Endometrial microvascular endothelial cells (primary cell): ENCODE results near the gene WDR47. TPM values are rescaled to one million over a fixed set of nuclear protein-coding genes. Genes with fewer than 3 reads are reported as not detected.
"Not testable (repeated sequence)": the region's sequence is repeated elsewhere in the genome, so short reads cannot be mapped to it uniquely, and the experiment has no call there.

Experiments
- in situ Hi-C: cut with HindIII; loops from 2 replicates; pipeline ENCODE4 v1.10.0; 2017; ENCODE audit warnings: low sequenced_read_pairs, low pct_unique_long_range_greater_than_20kb; ENCODE audit errors: inconsistent ontology term
- total RNA-seq: library from RNA; depleted of rRNA; stranded (reverse); fragments of >200 nt; gene quantifications from one replicate; pipeline ENCODE4 v1.2.3, GENCODE V29; 2015; ENCODE audit errors: inconsistent ontology term

The WDR47 gene
- total RNA-seq, 1 donor from 2014 or later = 16.1 TPM

GRCh38 chr1:109059026-109059425 is 17.1 kb upstream of the WDR47 start:
- in situ Hi-C loops = no loop called here

DNA sequence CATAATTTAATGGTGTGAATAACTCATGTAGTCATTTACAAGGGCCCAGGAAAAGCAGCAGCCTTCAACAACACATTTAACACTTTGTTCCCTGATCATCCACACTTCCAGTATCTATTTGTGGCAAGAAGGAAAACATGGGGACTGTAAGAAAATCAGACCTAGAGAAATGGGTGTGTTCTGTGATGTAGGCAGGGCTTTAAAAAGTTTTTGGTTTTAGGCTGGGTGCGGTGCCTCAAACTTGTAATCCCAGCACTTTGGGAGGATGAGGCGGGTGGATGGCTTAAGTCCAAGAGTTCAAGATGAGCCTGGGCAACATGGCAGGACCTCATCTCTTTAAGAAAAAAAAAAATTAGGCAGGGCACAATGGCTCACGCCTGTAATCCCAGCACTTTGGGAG is 14.2 kb upstream of the WDR47 start:
- in situ Hi-C loops = no loop called here

- in situ Hi-C loops = not testable (repeated sequence)
These were observed 10.2 kb upstream of the WDR47 start for GRCh38 chr1:109052145-109052544.

DNA sequence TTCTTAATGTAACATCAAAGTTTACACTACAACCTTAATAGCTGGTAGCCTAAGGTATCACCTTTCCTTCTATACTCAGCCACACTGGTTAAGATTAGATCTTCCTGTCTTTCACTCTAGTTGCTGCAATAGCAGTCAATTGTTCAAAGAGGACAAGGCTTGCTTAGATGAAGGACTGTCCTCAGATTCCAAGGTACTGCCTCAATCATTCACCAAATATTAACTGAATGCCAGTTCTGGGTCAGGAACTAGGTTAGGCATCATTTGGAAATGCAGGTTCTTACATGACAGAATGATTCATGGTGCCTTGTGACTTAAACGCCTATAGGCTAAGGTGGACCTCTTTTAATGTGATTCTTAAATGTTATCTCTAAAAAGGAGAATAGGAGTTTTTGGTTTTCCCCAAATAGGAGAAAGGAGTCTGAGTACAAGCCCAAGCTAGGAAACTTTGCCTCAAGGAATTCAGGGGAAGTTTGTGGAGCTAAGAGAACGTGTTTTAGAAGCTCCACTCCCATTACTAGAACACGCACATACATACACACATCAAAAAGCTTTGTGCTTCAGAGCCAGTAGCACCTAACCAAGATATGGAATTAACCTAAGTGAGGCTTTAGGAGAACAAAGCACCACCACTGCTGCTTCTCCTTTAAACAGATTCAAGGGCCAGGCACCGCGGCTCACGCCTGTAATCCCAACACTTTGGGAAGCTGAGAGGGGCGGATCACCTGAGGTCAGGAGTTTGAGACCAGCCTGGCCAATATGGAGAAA is 8.5 kb upstream of the WDR47 start:
- in situ Hi-C loops = no loop called here

- in situ Hi-C loops = no loop called here
These were observed 6.4 kb upstream of the WDR47 start for GRCh38 chr1:109048335-109048734.

- in situ Hi-C loops = no loop called here
These were observed 5.4 kb upstream of the WDR47 start for GRCh38 chr1:109047339-109047738.

DNA sequence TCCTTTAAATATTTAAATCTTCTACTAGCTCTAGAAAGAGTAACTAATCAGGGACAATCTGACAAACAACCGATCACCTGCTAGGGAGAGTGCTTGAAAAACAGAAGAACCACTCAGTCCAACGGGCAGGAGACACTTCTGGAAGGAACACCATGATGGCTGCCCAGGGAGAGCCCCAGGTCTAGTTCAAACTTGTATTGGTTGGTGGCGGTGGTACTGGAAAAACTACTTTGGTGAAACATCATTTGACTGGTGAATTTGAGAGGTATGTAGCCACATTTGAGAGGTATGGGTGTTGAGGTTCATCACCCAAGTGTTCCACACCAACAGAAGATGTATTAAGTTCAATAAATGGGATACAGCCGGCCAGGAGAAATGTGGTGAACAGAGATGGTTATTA is 4.8 kb upstream of the WDR47 start:
- in situ Hi-C loops = no loop called here

- in situ Hi-C loops = no loop called here
These were observed 3.7 kb upstream of the WDR47 start for GRCh38 chr1:109045595-109045994.

DNA sequence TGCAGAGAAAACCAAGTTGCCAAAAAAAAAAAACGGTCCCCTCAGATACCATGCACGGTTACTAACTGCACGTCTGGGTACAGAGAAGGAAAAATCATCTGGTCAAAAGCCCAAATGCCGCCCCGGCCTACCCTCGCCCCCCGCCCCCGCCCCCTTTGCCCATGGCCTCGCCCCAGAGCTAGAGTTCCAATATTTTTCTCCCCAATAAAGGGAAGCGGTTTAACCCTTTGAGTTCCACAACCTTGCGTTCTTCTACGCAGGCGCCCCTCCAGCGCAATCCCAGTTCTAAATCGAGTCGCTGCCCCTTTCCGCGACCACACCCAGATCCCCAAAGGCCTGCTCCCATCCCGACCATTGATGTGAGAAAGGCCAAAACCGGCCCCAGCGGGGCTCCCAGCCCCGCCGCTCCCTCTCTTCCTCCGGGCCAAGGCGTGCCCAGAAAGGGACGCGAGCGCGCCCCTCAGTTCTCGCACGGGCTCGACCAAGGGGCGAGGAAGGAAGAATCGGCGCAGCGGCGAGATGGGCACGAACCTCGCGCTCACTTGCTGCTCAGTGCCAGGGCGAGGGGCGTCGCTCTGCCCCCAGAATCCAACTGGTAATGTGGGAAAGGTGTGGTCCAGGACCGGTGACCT is 797 bp downstream of the WDR47 start:
- in situ Hi-C loops = no loop called here

DNA sequence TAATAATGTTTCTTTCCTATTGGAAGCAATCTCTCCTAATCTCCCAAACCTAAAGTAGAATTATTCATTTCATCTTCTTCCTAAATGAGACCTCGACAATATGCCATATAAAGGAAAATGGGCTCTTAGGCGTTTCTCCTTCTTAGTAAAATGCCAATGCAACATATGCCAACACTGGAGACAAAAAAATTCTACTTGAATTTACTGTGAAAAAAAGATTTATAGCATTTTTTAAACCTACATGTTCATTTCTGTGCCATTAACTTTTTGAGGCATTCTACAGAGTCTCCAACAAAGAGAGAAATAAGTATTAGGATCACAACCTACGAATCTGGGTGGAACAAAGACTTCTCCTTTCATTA is 1.3 kb downstream of the WDR47 start:
- in situ Hi-C loops = no loop called here

DNA sequence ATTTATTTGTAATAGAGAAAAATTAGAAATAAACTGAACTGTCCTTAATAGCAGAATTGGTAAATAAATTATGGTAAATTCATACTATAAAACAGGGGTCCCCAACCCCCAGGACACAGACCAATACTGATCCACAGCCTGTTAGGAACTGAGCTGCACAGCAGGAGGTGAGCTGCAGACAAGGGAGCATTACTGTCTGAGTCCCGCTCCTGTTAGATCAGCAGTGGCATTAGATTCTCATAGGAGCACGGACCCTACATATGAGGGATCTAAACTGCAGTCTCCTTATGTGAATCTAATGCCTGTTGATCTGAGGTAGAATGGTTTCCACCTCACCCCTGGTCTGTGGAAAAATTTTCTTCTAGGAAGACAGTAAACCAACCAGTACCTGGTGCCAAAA is 7.5 kb downstream of the WDR47 start:
- in situ Hi-C loops = no loop called here

- in situ Hi-C loops = not testable (repeated sequence)
These were observed 12.4 kb downstream of the WDR47 start for GRCh38 chr1:109029493-109029892.

GRCh38 chr1:109027841-109028240 is 14.1 kb downstream of the WDR47 start:
- in situ Hi-C loops = no loop called here

DNA sequence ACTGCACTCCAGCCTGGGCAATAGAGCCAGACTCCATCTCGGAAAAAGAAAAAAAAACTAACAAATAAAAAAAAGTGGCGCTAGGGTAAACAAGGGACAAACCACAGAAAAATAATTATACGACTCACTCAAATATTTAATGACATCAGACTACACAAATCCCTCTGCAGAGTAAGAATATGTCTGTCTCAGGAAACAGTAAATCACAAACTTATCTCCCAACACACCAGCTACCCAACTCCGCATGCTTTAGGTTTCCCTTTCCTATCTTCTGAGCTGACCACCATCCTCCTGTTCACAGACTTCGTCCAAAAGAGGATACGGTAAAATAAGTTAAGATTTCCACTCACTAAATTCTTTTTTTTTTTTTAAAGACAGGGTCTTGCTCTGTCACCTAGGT is 16.2 kb downstream of the WDR47 start:
- in situ Hi-C loops = no loop called here

GRCh38 chr1:109024646-109025045 is 17.3 kb downstream of the WDR47 start:
- in situ Hi-C loops = no loop called here

- in situ Hi-C loops = no loop called here
These were observed 21.1 kb downstream of the WDR47 start for GRCh38 chr1:109020693-109021257.

DNA sequence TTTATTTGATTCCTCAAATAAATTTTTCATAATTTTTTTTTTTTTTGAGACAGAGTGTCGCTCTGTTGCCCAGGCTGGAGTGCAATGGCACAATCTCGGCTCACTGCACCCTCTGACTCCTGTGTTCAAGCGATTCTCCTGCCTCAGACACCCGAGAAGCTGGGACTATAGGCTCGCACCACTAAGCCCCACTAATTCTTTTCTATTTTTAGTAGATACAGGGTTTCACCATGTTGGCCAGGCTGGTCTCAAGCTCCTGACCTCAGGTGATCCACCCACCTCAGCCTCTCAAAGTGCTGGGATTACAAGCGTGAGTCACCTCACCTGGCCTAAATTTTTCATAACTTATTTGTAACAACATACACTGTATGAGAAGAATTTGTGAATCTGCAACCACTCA is 24.2 kb downstream of the WDR47 start:
- in situ Hi-C loops = not testable (repeated sequence)

- in situ Hi-C loops = no loop called here
These were observed 24.8 kb downstream of the WDR47 start for GRCh38 chr1:109017134-109017533.

GRCh38 chr1:109011335-109011734 is 30.6 kb downstream of the WDR47 start:
- in situ Hi-C loops = no loop called here

DNA sequence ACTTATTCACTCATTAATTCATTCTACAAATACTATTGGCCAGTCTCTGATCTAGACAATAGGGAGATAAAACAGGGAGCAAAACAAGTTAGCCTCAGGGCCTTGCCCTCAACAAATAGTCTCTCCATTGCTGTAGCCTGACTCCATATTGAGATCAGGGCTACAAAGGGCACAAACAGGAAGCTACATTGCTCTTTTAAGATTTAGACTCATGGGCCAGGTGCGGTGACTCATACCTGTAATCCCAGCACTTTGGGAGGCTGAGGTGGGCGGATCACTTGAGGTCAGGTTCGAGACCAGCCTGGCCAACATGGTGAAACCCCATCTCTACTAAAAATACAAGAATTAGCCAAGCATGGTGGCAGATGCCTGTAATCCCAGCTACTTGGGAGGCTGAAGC is 45.3 kb downstream of the WDR47 start:
- in situ Hi-C loops = not testable (repeated sequence)
